ENCODE results near the gene KCNA10.

Gene KCNA10

DNA sequence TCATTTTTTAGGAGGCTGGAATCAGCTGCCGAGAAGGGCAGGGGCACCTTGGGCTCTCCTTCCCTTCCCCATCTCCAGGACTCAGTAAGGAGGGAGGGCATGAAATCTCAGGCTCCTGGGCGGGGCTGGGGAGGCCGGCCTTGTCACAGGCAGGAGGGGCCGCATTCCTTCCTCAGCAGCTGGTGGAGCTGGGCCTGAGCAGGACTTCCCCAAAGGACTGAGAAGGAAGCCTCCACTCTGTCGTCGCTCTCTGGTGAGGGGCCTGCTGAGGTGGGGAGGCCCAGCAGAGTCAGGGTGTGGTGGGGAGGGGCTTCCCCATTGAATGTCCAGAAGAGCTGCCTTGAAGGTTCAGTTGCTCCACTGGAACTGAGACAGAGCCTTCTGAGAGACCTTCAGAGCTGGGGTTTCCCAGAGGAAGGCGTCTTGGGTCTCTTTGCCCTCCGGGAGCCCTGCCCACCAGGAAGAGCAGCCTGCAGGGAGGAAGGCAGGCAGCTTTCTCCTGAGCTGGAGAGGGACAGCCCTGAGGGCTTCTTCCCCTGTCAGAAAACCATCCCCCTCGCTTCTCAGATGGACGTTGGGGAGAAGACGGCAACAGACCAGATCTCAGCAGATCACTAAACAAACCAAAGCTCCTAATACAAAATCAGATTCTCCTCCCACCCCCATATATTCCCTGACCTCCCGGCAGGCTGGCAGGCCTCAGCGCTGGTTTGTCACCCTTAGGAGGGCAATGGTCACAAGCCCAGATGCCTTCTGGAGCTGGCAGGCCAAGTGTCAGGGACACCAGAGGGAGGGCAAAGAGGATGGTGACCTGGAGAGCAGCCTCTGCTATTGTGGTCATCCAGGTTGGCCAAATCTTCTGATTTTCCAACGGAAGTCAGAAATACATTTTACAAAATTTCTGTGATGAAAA is 10.7 kb downstream of the KCNA10 start:
- no peaks in the 10 kb centered on the region for H3K9me3 ChIP-seq (ENCODE audit: control insufficient read depth, low read length)
- H3K36me3 ChIP-seq (ENCODE audit: control insufficient read depth, insufficient read depth, low read length), result no peaks in the 10 kb centered on the region
- H3K4me1 ChIP-seq (ENCODE audit: control insufficient read depth, insufficient read depth, low read length), result peaks cover 9% of the 10 kb centered on the region
- no peak overlapping the region for H3K9ac ChIP-seq (ENCODE audit: low read length)
- H3K4me3 ChIP-seq (ENCODE audit: low read length), result no peak overlapping the region
- no peaks in the 10 kb centered on the region for H3K27me3 ChIP-seq (ENCODE audit: control insufficient read depth, insufficient read depth, low read length)

GRCh38 chr1:110506541-110506940 is 12.4 kb downstream of the KCNA10 start:
- Histone ChIP-seq H3K4me1 (ENCODE audit: control insufficient read depth, insufficient read depth, low read length) (peaks cover 9% of the 10 kb centered on the region), H3K4me3 (ENCODE audit: low read length) (no peak overlapping the region), H3K9ac (ENCODE audit: low read length) (no peak overlapping the region), H3K27me3 (ENCODE audit: control insufficient read depth, insufficient read depth, low read length) (no peaks in the 10 kb centered on the region), H3K36me3 (ENCODE audit: control insufficient read depth, insufficient read depth, low read length) (no peaks in the 10 kb centered on the region), H3K9me3 (ENCODE audit: control insufficient read depth, low read length) (no peaks in the 10 kb centered on the region)

DNA sequence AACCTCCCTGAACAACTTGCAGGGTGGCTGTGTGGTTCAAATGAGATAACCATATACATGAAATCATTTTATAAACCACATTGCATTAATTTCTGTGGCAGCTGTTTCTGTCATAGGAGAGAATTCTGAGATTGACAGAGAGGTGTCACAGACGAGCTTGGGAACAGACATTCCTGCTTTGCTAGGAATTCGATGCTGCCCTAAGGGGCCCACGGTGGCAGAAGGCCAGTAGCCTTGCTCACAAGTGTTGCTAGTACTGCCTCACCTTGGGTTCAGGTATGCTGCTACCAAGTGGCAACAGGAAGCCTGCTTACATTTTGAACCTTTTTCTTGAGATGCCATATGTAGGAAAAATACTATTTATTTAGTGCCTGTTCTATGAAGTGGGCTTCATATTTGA is 13.4 kb downstream of the KCNA10 start:
- Histone ChIP-seq H3K36me3 (ENCODE audit: control insufficient read depth, insufficient read depth, low read length) (no peaks in the 10 kb centered on the region), H3K9me3 (ENCODE audit: control insufficient read depth, low read length) (no peaks in the 10 kb centered on the region), H3K4me3 (ENCODE audit: low read length) (no peak overlapping the region), H3K27me3 (ENCODE audit: control insufficient read depth, insufficient read depth, low read length) (no peaks in the 10 kb centered on the region), H3K4me1 (ENCODE audit: control insufficient read depth, insufficient read depth, low read length) (peaks cover 9% of the 10 kb centered on the region), H3K9ac (ENCODE audit: low read length) (no peak overlapping the region)

GRCh38 chr1:110504226-110504625 is 14.7 kb downstream of the KCNA10 start:
- H3K27me3 ChIP-seq (ENCODE audit: control insufficient read depth, insufficient read depth, low read length), result no peaks in the 10 kb centered on the region

GRCh38 chr1:110503471-110503870 is 15.5 kb downstream of the KCNA10 start:
- H3K4me1 ChIP-seq (ENCODE audit: control insufficient read depth, insufficient read depth, low read length), result peaks cover 9% of the 10 kb centered on the region
- H3K4me3 ChIP-seq (ENCODE audit: low read length), result no peak overlapping the region
- no peaks in the 10 kb centered on the region for H3K36me3 ChIP-seq (ENCODE audit: control insufficient read depth, insufficient read depth, low read length)
- no peak overlapping the region for H3K9ac ChIP-seq (ENCODE audit: low read length)
- no peaks in the 10 kb centered on the region for H3K27me3 ChIP-seq (ENCODE audit: control insufficient read depth, insufficient read depth, low read length)
- no peaks in the 10 kb centered on the region for H3K9me3 ChIP-seq (ENCODE audit: control insufficient read depth, low read length)

More at GRCh38 chr1:110504226-110504625, 14.7 kb downstream of the KCNA10 start:
- H3K36me3 ChIP-seq (ENCODE audit: control insufficient read depth, insufficient read depth, low read length), result no peaks in the 10 kb centered on the region
- H3K4me3 ChIP-seq (ENCODE audit: low read length), result no peak overlapping the region
- peaks cover 9% of the 10 kb centered on the region for H3K4me1 ChIP-seq (ENCODE audit: control insufficient read depth, insufficient read depth, low read length)
- H3K9ac ChIP-seq (ENCODE audit: low read length), result no peak overlapping the region
- H3K9me3 ChIP-seq (ENCODE audit: control insufficient read depth, low read length), result no peaks in the 10 kb centered on the region

- no peak overlapping the region for H3K4me3 ChIP-seq (ENCODE audit: low read length)
- peaks cover 2% of the 10 kb centered on the region for H3K4me1 ChIP-seq (ENCODE audit: control insufficient read depth, insufficient read depth, low read length)
- no peaks in the 10 kb centered on the region for H3K36me3 ChIP-seq (ENCODE audit: control insufficient read depth, insufficient read depth, low read length)
- H3K9me3 ChIP-seq (ENCODE audit: control insufficient read depth, low read length), result no peaks in the 10 kb centered on the region
- H3K9ac ChIP-seq (ENCODE audit: low read length), result no peak overlapping the region
- no peaks in the 10 kb centered on the region for H3K27me3 ChIP-seq (ENCODE audit: control insufficient read depth, insufficient read depth, low read length)
Observed at GRCh38 chr1:110502402-110503151, 16.4 kb downstream of the KCNA10 start.

DNA sequence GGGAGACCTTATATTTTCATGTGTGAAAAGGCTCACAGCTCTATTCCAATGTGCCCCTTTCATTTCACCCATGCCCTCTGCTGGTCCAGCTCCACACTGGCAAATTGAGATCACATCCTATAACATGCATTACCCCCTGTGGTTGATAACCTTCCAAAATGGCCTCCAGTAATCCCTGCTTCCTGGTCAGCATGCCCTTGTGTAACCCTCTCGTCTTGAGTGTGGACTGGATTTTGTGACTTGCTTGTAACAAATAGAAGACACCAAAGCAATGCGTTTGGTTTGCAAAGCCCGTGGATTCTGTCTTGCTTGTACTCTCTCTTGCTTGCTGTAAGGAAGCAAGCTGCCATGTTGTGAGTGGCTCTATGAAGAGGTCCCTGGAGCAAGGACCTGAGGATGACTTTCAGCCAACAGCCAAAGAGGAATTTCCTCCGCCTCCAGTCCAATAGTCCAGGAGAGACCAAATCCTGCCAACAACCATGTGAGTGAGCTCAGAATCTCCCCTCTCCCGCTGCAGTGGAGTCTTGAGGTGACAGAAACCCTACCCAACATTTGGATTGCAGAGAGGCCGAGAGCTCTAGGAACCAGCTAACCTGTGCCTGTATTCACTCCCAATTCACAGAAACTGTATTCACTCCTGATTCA is 17.4 kb downstream of the KCNA10 start:
- no peaks in the 10 kb centered on the region for H3K9me3 ChIP-seq (ENCODE audit: control insufficient read depth, low read length)
- no peaks in the 10 kb centered on the region for H3K27me3 ChIP-seq (ENCODE audit: control insufficient read depth, insufficient read depth, low read length)
- H3K4me3 ChIP-seq (ENCODE audit: low read length), result no peak overlapping the region
- H3K36me3 ChIP-seq (ENCODE audit: control insufficient read depth, insufficient read depth, low read length), result no peaks in the 10 kb centered on the region
- no peaks in the 10 kb centered on the region for H3K4me1 ChIP-seq (ENCODE audit: control insufficient read depth, insufficient read depth, low read length)
- no peak overlapping the region for H3K9ac ChIP-seq (ENCODE audit: low read length)

- Histone ChIP-seq H3K4me3 (ENCODE audit: low read length) (no peak overlapping the region), H3K4me1 (ENCODE audit: control insufficient read depth, insufficient read depth, low read length) (no peaks in the 10 kb centered on the region), H3K9me3 (ENCODE audit: control insufficient read depth, low read length) (no peaks in the 10 kb centered on the region)
Observed at GRCh38 chr1:110498270-110498669, 20.7 kb downstream of the KCNA10 start.

DNA sequence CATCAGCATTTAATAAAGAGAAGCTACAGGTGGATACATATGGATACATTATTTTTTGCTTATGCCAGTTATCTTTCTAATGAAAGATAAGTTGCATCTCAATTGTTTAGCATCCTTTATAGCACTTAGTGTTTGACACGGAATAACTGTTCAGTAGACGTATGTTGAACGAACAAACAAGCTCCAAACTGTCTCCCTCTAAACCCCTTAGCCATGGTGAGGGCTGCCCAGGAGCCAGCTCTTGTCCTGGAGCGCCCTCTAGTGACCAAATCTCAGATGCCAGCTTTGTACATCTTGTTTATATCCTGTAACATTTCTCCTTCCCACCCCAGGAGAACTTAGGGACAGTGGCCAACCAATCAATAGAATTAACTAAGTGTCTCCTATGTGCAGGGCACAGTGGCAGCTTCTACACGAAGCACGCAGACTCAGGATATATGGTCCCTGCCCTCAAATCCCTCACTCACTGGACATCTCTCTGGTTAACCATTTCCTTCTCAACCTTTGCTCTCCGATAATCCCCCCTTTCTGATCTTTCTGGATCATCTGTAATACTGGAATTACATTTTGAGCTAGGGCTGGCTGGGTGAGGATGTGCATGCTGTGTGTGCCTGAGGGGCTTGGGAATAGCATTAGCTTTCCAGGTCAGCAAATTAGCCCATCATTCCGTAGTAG is 22.9 kb downstream of the KCNA10 start:
- peaks cover 5% of the 10 kb centered on the region for H3K27me3 ChIP-seq (ENCODE audit: control insufficient read depth, insufficient read depth, low read length)
- no peak overlapping the region for H3K4me3 ChIP-seq (ENCODE audit: low read length)

More at GRCh38 chr1:110498270-110498669, 20.7 kb downstream of the KCNA10 start:
- H3K27me3 ChIP-seq (ENCODE audit: control insufficient read depth, insufficient read depth, low read length), result no peaks in the 10 kb centered on the region
- no peaks in the 10 kb centered on the region for H3K36me3 ChIP-seq (ENCODE audit: control insufficient read depth, insufficient read depth, low read length)
- H3K9ac ChIP-seq (ENCODE audit: low read length), result no peak overlapping the region

GRCh38 chr1:110494522-110495406 is 24.2 kb downstream of the KCNA10 start:
- Histone ChIP-seq H3K9me3 (ENCODE audit: control insufficient read depth, low read length) (no peaks in the 10 kb centered on the region), H3K9ac (ENCODE audit: low read length) (no peak overlapping the region), H3K4me1 (ENCODE audit: control insufficient read depth, insufficient read depth, low read length) (no peaks in the 10 kb centered on the region), H3K27me3 (ENCODE audit: control insufficient read depth, insufficient read depth, low read length) (peaks cover 6% of the 10 kb centered on the region), H3K36me3 (ENCODE audit: control insufficient read depth, insufficient read depth, low read length) (no peaks in the 10 kb centered on the region), H3K4me3 (ENCODE audit: low read length) (no peak overlapping the region)

More for the DNA sequence above, 22.9 kb downstream of the KCNA10 start:
- H3K9me3 ChIP-seq (ENCODE audit: control insufficient read depth, low read length), result no peaks in the 10 kb centered on the region
- H3K36me3 ChIP-seq (ENCODE audit: control insufficient read depth, insufficient read depth, low read length), result no peaks in the 10 kb centered on the region
- no peaks in the 10 kb centered on the region for H3K4me1 ChIP-seq (ENCODE audit: control insufficient read depth, insufficient read depth, low read length)
- no peak overlapping the region for H3K9ac ChIP-seq (ENCODE audit: low read length)

GRCh38 chr1:110494036-110494435 is 24.9 kb downstream of the KCNA10 start:
- Histone ChIP-seq H3K36me3 (ENCODE audit: control insufficient read depth, insufficient read depth, low read length) (no peaks in the 10 kb centered on the region), H3K9me3 (ENCODE audit: control insufficient read depth, low read length) (no peaks in the 10 kb centered on the region), H3K4me1 (ENCODE audit: control insufficient read depth, insufficient read depth, low read length) (no peaks in the 10 kb centered on the region), H3K27me3 (ENCODE audit: control insufficient read depth, insufficient read depth, low read length) (peaks cover 6% of the 10 kb centered on the region), H3K4me3 (ENCODE audit: low read length) (no peak overlapping the region), H3K9ac (ENCODE audit: low read length) (no peak overlapping the region)
